Measurements from ENCODE around the gene EGFR. TPM values are rescaled to one million over a fixed set of nuclear protein-coding genes. Genes with fewer than 3 reads are reported as not detected.

Gene EGFR
- total and polyA plus RNA-seq, 7 donors: 3.6 to 39.7 (median 14.1) TPM

GRCh38 chr7:55224810-55225209 is 206.0 kb downstream of the EGFR start:
- DNase-seq (no peak), ATAC-seq (no peak)
- Histone ChIP-seq H3K27me3 (ENCODE audit: insufficient read depth in 3 of 3, low read length in 2 of 3) (no peaks in the 10 kb centered on the region), H3K4me3 (no peak overlapping the region), H3K4me1 (no peaks in the 10 kb centered on the region), H3K36me3 (ENCODE audit: insufficient read depth in 1 of 2, low read depth in 1 of 2) (no peaks in the 10 kb centered on the region), H3K9me3 (no peaks in the 10 kb centered on the region), H3K27ac (no peak overlapping the region)
- no peak for TF ChIP-seq CTCF (IDR thresholded peaks at IDR 0.05)
- WGBS, 3 donors: 85 to 90% (median 86%) methylated on average over 2 of the region's 2 CpGs
- intact Hi-C loops (cut with DNase I): no loop called here

GRCh38 chr7:55230014-55230413 is 211.2 kb downstream of the EGFR start:
- no peak for ATAC-seq
- no peak overlapping the region for H3K4me3 ChIP-seq
- H3K36me3 ChIP-seq (ENCODE audit: insufficient read depth in 1 of 2, low read depth in 1 of 2): no peaks in the 10 kb centered on the region
- 73 to 79% (median 79%) methylated on average over 1 of the region's 1 CpG for WGBS, 3 donors
- H3K27ac ChIP-seq: no peak overlapping the region
- DNase-seq: no peak
- no peaks in the 10 kb centered on the region for H3K4me1 ChIP-seq
- intact Hi-C loops (cut with DNase I): no loop called here
- H3K27me3 ChIP-seq (ENCODE audit: insufficient read depth in 3 of 3, low read length in 2 of 3): no peaks in the 10 kb centered on the region
- TF ChIP-seq CTCF (IDR thresholded peaks at IDR 0.05): no peak
- no peaks in the 10 kb centered on the region for H3K9me3 ChIP-seq

GRCh38 chr7:55231736-55232280 is 213.0 kb downstream of the EGFR start:
- H3K4me3 ChIP-seq: no peak overlapping the region
- WGBS, 3 donors: 79 to 89% (median 88%) methylated on average over 7 of the region's 7 CpGs
- H3K27ac ChIP-seq: no peak overlapping the region
- no peaks in the 10 kb centered on the region for H3K9me3 ChIP-seq
- H3K4me1 ChIP-seq: no peaks in the 10 kb centered on the region
- TF ChIP-seq CTCF (IDR thresholded peaks at IDR 0.05): no peak
- intact Hi-C loops (cut with DNase I): no loop called here
- H3K27me3 ChIP-seq (ENCODE audit: insufficient read depth in 3 of 3, low read length in 2 of 3): no peaks in the 10 kb centered on the region
- DNase-seq: no peak
- H3K36me3 ChIP-seq (ENCODE audit: insufficient read depth in 1 of 2, low read depth in 1 of 2): no peaks in the 10 kb centered on the region
- ATAC-seq: no peak

- Histone ChIP-seq H3K4me3 (no peak overlapping the region), H3K4me1 (no peaks in the 10 kb centered on the region), H3K9me3 (no peaks in the 10 kb centered on the region), H3K36me3 (ENCODE audit: insufficient read depth in 1 of 2, low read depth in 1 of 2) (no peaks in the 10 kb centered on the region), H3K27ac (no peak overlapping the region), H3K27me3 (ENCODE audit: insufficient read depth in 3 of 3, low read length in 2 of 3) (no peaks in the 10 kb centered on the region)
- TF ChIP-seq CTCF (IDR thresholded peaks at IDR 0.05): no peak
- intact Hi-C loops (cut with DNase I): no loop called here
- ATAC-seq: no peak
- 82 to 92% (median 86%) methylated on average over 7 of the region's 7 CpGs for WGBS, 3 donors
- DNase-seq: no peak
Measured at GRCh38 chr7:55233001-55233400, 214.2 kb downstream of the EGFR start.

- Histone ChIP-seq H3K27me3 (ENCODE audit: insufficient read depth in 3 of 3, low read length in 2 of 3) (no peaks in the 10 kb centered on the region), H3K9me3 (no peaks in the 10 kb centered on the region), H3K4me3 (no peak overlapping the region), H3K27ac (no peak overlapping the region), H3K36me3 (ENCODE audit: insufficient read depth in 1 of 2, low read depth in 1 of 2) (no peaks in the 10 kb centered on the region), H3K4me1 (no peaks in the 10 kb centered on the region)
- intact Hi-C loops (cut with DNase I): no loop called here
- DNase-seq (no peak), ATAC-seq (no peak)
- TF ChIP-seq CTCF (IDR thresholded peaks at IDR 0.05): no peak
- 80 to 83% (median 82%) methylated on average over 11 of the region's 11 CpGs for WGBS, 3 donors
Measured at GRCh38 chr7:55234408-55234807, 215.6 kb downstream of the EGFR start.
